Osteocyte (in vitro differentiated cells): ENCODE data around the gene SPTBN2. TPM values are rescaled to one million over a fixed set of nuclear protein-coding genes. Genes with fewer than 3 reads are reported as not detected.

Source experiments
- DNase-seq: peaks from one replicate; pipeline ENCODE4 v3.0.0; 2021; ENCODE audit warnings: mixed read lengths; ENCODE audit not compliant: unreplicated experiment; ENCODE audit errors: extremely low spot score
- H3K27ac Mint-ChIP-seq: one replicate; pipeline ENCODE4 v1.8.0; 2021; ENCODE audit warnings: mild to moderate bottlenecking, mixed read lengths; ENCODE audit not compliant: unreplicated experiment
- H3K27me3 Mint-ChIP-seq: one replicate; pipeline ENCODE4 v1.8.0; 2021; ENCODE audit warnings: mixed read lengths; ENCODE audit not compliant: unreplicated experiment
- H3K36me3 Mint-ChIP-seq: one replicate; pipeline ENCODE4 v1.8.0; 2021; ENCODE audit warnings: mixed read lengths; ENCODE audit not compliant: unreplicated experiment
- H3K4me1 Mint-ChIP-seq: one replicate; pipeline ENCODE4 v1.8.0; 2021; ENCODE audit warnings: mixed read lengths; ENCODE audit not compliant: unreplicated experiment
- H3K4me3 Mint-ChIP-seq: one replicate; pipeline ENCODE4 v1.8.0; 2021; ENCODE audit warnings: mild to moderate bottlenecking, moderate library complexity, mixed read lengths; ENCODE audit not compliant: unreplicated experiment
- H3K9me3 Mint-ChIP-seq: one replicate; pipeline ENCODE4 v1.8.0; 2021; ENCODE audit warnings: mixed read lengths; ENCODE audit not compliant: unreplicated experiment
- total RNA-seq: library from RNA; stranded (reverse); gene quantifications from 2 replicates; pipeline ENCODE4 v1.2.1, GENCODE V29; 2021
- TF ChIP-seq, protein P1 (sequence below): fragments of 200-600 bp; sonication (generic); IDR thresholded peaks from 2 replicates; pipeline ENCODE4 v1.5.0; 2021; ENCODE audit warnings: antibody characterized with exemption, mild to moderate bottlenecking, moderate library complexity

The SPTBN2 gene
- total RNA-seq, 1 donor from 2014 or later = 12.6 TPM

- no peaks in the 10 kb centered on the region for H3K27me3 Mint-ChIP-seq
- H3K27ac Mint-ChIP-seq = no peak overlapping the region
- peaks cover 3% of the 10 kb centered on the region for H3K4me1 Mint-ChIP-seq
- no peak for DNase-seq
- TF ChIP-seq, protein P1, sequence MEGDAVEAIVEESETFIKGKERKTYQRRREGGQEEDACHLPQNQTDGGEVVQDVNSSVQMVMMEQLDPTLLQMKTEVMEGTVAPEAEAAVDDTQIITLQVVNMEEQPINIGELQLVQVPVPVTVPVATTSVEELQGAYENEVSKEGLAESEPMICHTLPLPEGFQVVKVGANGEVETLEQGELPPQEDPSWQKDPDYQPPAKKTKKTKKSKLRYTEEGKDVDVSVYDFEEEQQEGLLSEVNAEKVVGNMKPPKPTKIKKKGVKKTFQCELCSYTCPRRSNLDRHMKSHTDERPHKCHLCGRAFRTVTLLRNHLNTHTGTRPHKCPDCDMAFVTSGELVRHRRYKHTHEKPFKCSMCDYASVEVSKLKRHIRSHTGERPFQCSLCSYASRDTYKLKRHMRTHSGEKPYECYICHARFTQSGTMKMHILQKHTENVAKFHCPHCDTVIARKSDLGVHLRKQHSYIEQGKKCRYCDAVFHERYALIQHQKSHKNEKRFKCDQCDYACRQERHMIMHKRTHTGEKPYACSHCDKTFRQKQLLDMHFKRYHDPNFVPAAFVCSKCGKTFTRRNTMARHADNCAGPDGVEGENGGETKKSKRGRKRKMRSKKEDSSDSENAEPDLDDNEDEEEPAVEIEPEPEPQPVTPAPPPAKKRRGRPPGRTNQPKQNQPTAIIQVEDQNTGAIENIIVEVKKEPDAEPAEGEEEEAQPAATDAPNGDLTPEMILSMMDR = no peak
- no peak overlapping the region for H3K4me3 Mint-ChIP-seq
- H3K9me3 Mint-ChIP-seq = no peaks in the 10 kb centered on the region
- peaks cover 3% of the 10 kb centered on the region for H3K36me3 Mint-ChIP-seq
Observed at GRCh38 chr11:66694056-66694410, 35.0 kb downstream of the SPTBN2 start.

DNA sequence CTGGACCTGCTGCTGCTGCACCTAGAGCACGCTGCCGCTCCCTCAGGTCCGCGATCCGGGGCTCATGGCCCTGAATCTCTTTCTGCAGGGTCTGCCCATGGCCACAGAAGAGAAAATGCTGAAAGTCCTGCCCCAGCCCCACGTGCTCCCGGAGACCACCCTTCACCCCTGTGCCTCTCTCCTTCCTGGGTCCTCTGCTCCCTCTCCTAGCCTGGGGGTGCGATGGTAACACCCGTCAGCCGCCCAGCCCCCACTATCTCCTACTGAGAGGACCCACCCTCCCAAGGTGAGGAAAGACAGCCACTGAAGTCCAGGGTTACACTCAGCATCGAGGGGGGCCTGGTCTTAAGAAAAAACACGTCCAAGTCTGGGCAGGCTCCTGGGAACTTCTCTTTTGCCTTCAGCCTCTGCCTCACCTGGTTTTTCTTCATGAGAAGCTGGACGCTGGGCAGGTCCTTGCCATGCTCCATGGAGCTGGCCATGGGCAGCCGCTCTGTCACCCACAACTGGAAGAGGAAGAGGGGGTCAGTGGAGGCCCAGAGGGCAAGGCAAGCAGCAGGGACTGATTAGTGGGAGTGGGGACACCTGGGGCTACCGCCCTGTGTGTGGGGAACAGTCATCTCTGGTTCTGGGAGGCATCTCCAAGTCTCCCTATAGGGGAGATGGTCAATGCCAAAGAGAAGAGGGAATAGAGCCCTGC is 35.5 kb downstream of the SPTBN2 start:
- Mint-ChIP-seq H3K36me3 (peaks cover 2% of the 10 kb centered on the region), H3K27me3 (no peaks in the 10 kb centered on the region), H3K9me3 (no peaks in the 10 kb centered on the region), H3K4me1 (peaks cover 3% of the 10 kb centered on the region), H3K27ac (no peak overlapping the region), H3K4me3 (no peak overlapping the region)
- DNase-seq = no peak
- TF ChIP-seq, protein P1 = no peak

GRCh38 chr11:66692871-66693331 is 36.1 kb downstream of the SPTBN2 start:
- Mint-ChIP-seq H3K27ac (no peak overlapping the region), H3K4me1 (peaks cover 3% of the 10 kb centered on the region), H3K36me3 (no peaks in the 10 kb centered on the region), H3K27me3 (no peaks in the 10 kb centered on the region), H3K9me3 (no peaks in the 10 kb centered on the region), H3K4me3 (no peak overlapping the region)
- DNase-seq = no peak
- TF ChIP-seq, protein P1 = no peak

GRCh38 chr11:66692446-66692845 is 36.6 kb downstream of the SPTBN2 start:
- TF ChIP-seq, protein P1 = no peak
- H3K27me3 Mint-ChIP-seq = no peaks in the 10 kb centered on the region
- no peaks in the 10 kb centered on the region for H3K36me3 Mint-ChIP-seq
- no peaks in the 10 kb centered on the region for H3K9me3 Mint-ChIP-seq
- H3K4me3 Mint-ChIP-seq = no peak overlapping the region
- no peak for DNase-seq
- peaks cover 3% of the 10 kb centered on the region for H3K4me1 Mint-ChIP-seq
- H3K27ac Mint-ChIP-seq = no peak overlapping the region

GRCh38 chr11:66691311-66691980 is 37.6 kb downstream of the SPTBN2 start:
- TF ChIP-seq, protein P1 = no peak
- H3K27me3 Mint-ChIP-seq = no peaks in the 10 kb centered on the region
- H3K27ac Mint-ChIP-seq = no peak overlapping the region
- no peak for DNase-seq
- no peaks in the 10 kb centered on the region for H3K9me3 Mint-ChIP-seq
- no peak overlapping the region for H3K4me3 Mint-ChIP-seq
- H3K36me3 Mint-ChIP-seq = no peaks in the 10 kb centered on the region
- peaks cover 3% of the 10 kb centered on the region for H3K4me1 Mint-ChIP-seq
